HepG2 (cell line): ENCODE results near the gene SNX22. TPM values are rescaled to one million over a fixed set of nuclear protein-coding genes. Genes with fewer than 3 reads are reported as not detected.

Source experiments
- ARID4A ChIP-seq: sonication (generic); formaldehyde crosslinking; IDR thresholded peaks from 2 replicates; pipeline ENCODE4 v1.5.0; 2020; ENCODE audit warnings: mild to moderate bottlenecking, missing genetic modification reagents, borderline replicate concordance
- ARNT ChIP-seq: fragments of 450-650 bp; IDR thresholded peaks from 2 replicates; pipeline ENCODE4 v1.6.1; 2017
- CENPX ChIP-seq: sonication (generic); formaldehyde crosslinking; IDR thresholded peaks from 2 replicates; pipeline ENCODE4 v1.9.0; 2021; ENCODE audit warnings: mild to moderate bottlenecking, missing genetic modification reagents, moderate library complexity
- CREM ChIP-seq, 2 experiments: sonication (generic) in 1 of 2; formaldehyde crosslinking in 1 of 2; IDR thresholded peaks; 2 replicates each; pipeline versions ENCODE4 v1.4.0 to v1.6.1; 2016 to 2020; ENCODE audit warnings: antibody characterized with exemption in 1 of 2, mild to moderate bottlenecking in 1 of 2, missing genetic modification reagents in 1 of 2
- ELF3 ChIP-seq: IDR thresholded peaks from 2 replicates; pipeline ENCODE4 v1.6.1; 2016; ENCODE audit warnings: missing genetic modification reagents, missing compliant biosample characterization
- GABPB1 ChIP-seq: IDR thresholded peaks from 2 replicates; pipeline ENCODE4 v1.6.1; 2016; ENCODE audit warnings: mild to moderate bottlenecking, missing genetic modification reagents, moderate library complexity, missing compliant biosample characterization
- KDM5B ChIP-seq: sonication (generic); formaldehyde crosslinking; IDR thresholded peaks from 2 replicates; pipeline ENCODE4 v1.4.0; 2020; ENCODE audit warnings: missing genetic modification reagents, mild to moderate bottlenecking, borderline replicate concordance
- MED13 ChIP-seq: sonication (generic); formaldehyde crosslinking; IDR thresholded peaks from 2 replicates; pipeline ENCODE4 v1.5.0; 2020; ENCODE audit warnings: missing genetic modification reagents
- PREB ChIP-seq: sonication (generic); formaldehyde crosslinking; IDR thresholded peaks from 2 replicates; pipeline ENCODE4 v1.4.0; 2020; ENCODE audit warnings: missing genetic modification reagents
- TFE3 ChIP-seq: IDR thresholded peaks from 2 replicates; pipeline ENCODE4 v1.6.1; 2016
- THAP11 ChIP-seq: IDR thresholded peaks from 2 replicates; pipeline ENCODE4 v1.6.1; 2016; ENCODE audit warnings: missing biosample characterization, missing genetic modification reagents
- XBP1 ChIP-seq: sonication (generic); formaldehyde crosslinking; IDR thresholded peaks from 2 replicates; pipeline ENCODE4 v1.5.0; 2020; ENCODE audit warnings: missing genetic modification reagents
- ZNF10 ChIP-seq: sonication (generic); formaldehyde crosslinking; IDR thresholded peaks from 2 replicates; pipeline ENCODE4 v1.4.0; 2020; ENCODE audit warnings: mild to moderate bottlenecking, low read depth, missing genetic modification reagents, borderline replicate concordance
- ZNF136 ChIP-seq: sonication (generic); formaldehyde crosslinking; IDR thresholded peaks from 2 replicates; pipeline ENCODE4 v1.8.1; 2022; ENCODE audit warnings: low read depth, mild to moderate bottlenecking, moderate library complexity, missing genetic modification reagents
- ZNF180 ChIP-seq: sonication (generic); formaldehyde crosslinking; IDR thresholded peaks from 2 replicates; pipeline ENCODE4 v1.4.0; 2020; ENCODE audit warnings: low read depth, missing genetic modification reagents, borderline replicate concordance
- ZNF34 ChIP-seq: sonication (generic); formaldehyde crosslinking; IDR thresholded peaks from 2 replicates; pipeline ENCODE4 v1.4.0; 2020; ENCODE audit warnings: mild to moderate bottlenecking, missing genetic modification reagents, borderline replicate concordance
- ZNF468 ChIP-seq: sonication (generic); formaldehyde crosslinking; IDR thresholded peaks from 2 replicates; pipeline ENCODE4 v1.8.0; 2022; ENCODE audit warnings: mild to moderate bottlenecking, moderate library complexity, missing genetic modification reagents
- ZNF552 ChIP-seq: sonication (generic); formaldehyde crosslinking; IDR thresholded peaks from 2 replicates; pipeline ENCODE4 v1.9.0; 2022; ENCODE audit warnings: missing genetic modification reagents, mild to moderate bottlenecking, borderline replicate concordance
- ZNF567 ChIP-seq: sonication (generic); formaldehyde crosslinking; IDR thresholded peaks from 2 replicates; pipeline ENCODE4 v1.8.1; 2023; ENCODE audit warnings: mild to moderate bottlenecking, missing genetic modification reagents, borderline replicate concordance
- ZNF597 ChIP-seq: sonication (generic); formaldehyde crosslinking; IDR thresholded peaks from 2 replicates; pipeline ENCODE4 v1.5.0; 2020; ENCODE audit warnings: missing genetic modification reagents
- polyA plus RNA-seq, 8 experiments: library from polyadenylated mRNA; depleted of rRNA in 3 of 8; stranded (reverse) in 7 of 8; unstranded in 1 of 8; fragments of >200 nt; fragmentation: Illumina TruSeq in 4 of 8; extraction: Trizol in 4 of 8; gene quantifications; 2 replicates each; pipeline versions ENCODE4 v1.2.1 to v1.2.3, GENCODE V29; 2011 to 2016; ENCODE audit warnings: low read depth in 4 of 8, missing spikeins in 1 of 8, mixed read lengths in 1 of 8; ENCODE audit not compliant: insufficient read depth in 1 of 8
- total RNA-seq, 5 experiments: library from RNA; depleted of rRNA; stranded (reverse); fragments of >200 nt; fragmentation: Illumina TruSeq; extraction: Trizol; gene quantifications; 2 replicates each; pipeline ENCODE4 v1.2.3, GENCODE V29; 2016; ENCODE audit warnings: low read depth in 1 of 5

Gene SNX22
- total and polyA plus RNA-seq, 2 of the 13 experiments (the other 11 are each of a cell fraction or from before 2014, with no cell fraction given), result 2.3 to 5.5 TPM

GRCh38 chr15:64153480-64154367 is 2.2 kb downstream of the SNX22 start (continued):
- TF ChIP-seq ELF3 (CRISPR knock-in tag) (no peak), ZNF552 (0 out of 2 replicates have a peak, but pooled peaks have one; percentile 27), ZNF180 (no peak), ZNF34 (CRISPR knock-in tag) (no peak), ZNF597 (CRISPR knock-in tag) (no peak), ARNT (no peak), CREM (IDR thresholded peaks at IDR 0.05) (no peak), CREM (CRISPR knock-in tag; IDR thresholded peaks at IDR 0.05) (no peak), ARID4A (CRISPR knock-in tag) (peak; percentile 47; the same call in 1 of the 2 replicates), CENPX (CRISPR knock-in tag) (no peak), TFE3 (CRISPR knock-in tag) (no peak), THAP11 (peak; percentile 65), ZNF10 (no peak), PREB (no peak), XBP1 (CRISPR knock-in tag) (no peak), ZNF468 (CRISPR knock-in tag) (no peak), KDM5B (CRISPR knock-in tag) (peak; percentile 48; the same call in 1 of the 2 replicates), ZNF136 (CRISPR knock-in tag) (no peak), ZNF567 (CRISPR knock-in tag) (no peak), GABPB1 (CRISPR knock-in tag) (no peak; the same call in 1 of the 2 replicates), MED13 (CRISPR knock-in tag) (no peak)
